Measurements from ENCODE around the gene RAPGEF6.

DNA sequence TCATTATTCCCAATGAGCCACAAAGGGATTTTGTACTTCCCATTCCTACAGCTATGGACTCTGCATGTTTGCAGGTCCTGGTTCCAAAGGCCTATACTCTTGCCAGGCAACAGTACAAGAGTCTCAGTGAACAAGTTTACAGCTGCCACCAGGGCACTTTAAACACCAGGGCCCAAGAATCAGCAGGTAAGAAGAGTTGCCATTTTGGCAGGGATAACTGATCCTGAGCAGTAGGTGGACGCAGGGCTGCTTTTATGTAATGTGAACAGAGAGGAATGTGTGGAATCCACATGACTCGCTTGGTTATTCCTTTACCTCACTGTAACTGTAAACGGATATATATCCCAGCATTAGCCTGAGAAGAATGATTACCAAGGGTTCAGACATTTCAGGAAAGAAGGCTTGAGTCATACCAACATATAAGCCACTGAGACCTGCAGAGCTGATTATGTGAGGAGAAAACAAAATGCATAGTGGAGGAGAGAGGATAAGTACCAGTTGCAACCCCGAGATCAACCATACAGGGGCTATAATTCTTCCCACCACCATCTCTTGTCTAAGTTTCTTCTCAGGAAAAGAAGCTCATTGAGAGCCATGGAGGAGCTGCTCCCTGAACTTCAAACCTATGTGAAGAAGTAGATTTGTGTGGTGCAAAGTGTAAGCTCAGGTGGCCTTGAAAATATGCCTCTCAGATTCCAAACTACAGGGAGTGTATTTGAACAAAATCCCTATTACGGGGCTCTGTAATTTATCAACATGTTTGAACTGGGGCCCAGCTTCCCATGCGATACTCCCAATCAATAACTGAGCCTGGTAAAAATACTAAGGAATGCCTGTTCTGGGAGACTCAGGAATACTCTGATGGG lies 24.6 kb downstream of the RAPGEF6 start:
- TF ChIP-seq, protein P1, sequence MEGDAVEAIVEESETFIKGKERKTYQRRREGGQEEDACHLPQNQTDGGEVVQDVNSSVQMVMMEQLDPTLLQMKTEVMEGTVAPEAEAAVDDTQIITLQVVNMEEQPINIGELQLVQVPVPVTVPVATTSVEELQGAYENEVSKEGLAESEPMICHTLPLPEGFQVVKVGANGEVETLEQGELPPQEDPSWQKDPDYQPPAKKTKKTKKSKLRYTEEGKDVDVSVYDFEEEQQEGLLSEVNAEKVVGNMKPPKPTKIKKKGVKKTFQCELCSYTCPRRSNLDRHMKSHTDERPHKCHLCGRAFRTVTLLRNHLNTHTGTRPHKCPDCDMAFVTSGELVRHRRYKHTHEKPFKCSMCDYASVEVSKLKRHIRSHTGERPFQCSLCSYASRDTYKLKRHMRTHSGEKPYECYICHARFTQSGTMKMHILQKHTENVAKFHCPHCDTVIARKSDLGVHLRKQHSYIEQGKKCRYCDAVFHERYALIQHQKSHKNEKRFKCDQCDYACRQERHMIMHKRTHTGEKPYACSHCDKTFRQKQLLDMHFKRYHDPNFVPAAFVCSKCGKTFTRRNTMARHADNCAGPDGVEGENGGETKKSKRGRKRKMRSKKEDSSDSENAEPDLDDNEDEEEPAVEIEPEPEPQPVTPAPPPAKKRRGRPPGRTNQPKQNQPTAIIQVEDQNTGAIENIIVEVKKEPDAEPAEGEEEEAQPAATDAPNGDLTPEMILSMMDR (conservative IDR thresholded peaks at IDR 0.05; ENCODE audit: low read depth in 2 of 2) = no peak
- TF ChIP-seq EZH2phosphoT487 (IDR thresholded peaks at IDR 0.05; ENCODE audit: unreplicated experiment) (no peak), POLR2AphosphoS5 (IDR thresholded peaks at IDR 0.05; ENCODE audit: low read depth) (no peak), EZH2 (IDR thresholded peaks at IDR 0.05; ENCODE audit: low read depth, unreplicated experiment) (no peak), ZNF114 (CRISPR knock-in tag; IDR thresholded peaks at IDR 0.05) (no peak), JUNB (IDR thresholded peaks at IDR 0.05; ENCODE audit: unreplicated experiment) (no peak)
- TF ChIP-seq, protein P2, sequence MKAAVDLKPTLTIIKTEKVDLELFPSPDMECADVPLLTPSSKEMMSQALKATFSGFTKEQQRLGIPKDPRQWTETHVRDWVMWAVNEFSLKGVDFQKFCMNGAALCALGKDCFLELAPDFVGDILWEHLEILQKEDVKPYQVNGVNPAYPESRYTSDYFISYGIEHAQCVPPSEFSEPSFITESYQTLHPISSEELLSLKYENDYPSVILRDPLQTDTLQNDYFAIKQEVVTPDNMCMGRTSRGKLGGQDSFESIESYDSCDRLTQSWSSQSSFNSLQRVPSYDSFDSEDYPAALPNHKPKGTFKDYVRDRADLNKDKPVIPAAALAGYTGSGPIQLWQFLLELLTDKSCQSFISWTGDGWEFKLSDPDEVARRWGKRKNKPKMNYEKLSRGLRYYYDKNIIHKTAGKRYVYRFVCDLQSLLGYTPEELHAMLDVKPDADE (IDR thresholded peaks at IDR 0.05) = no peak

All from GM23338 (cell line).